IMR-90 (cell line): ENCODE measurements around the gene ACADSB.

Experiments used
- BHLHE40 ChIP-seq: fragments of 150-350 bp; IDR thresholded peaks from 2 replicates; pipeline ENCODE4 v1.6.1; 2016; ENCODE audit warnings: mild to moderate bottlenecking, low read depth, low read length
- CEBPB ChIP-seq: IDR thresholded peaks from 2 replicates; pipeline ENCODE4 v1.6.1; 2012; ENCODE audit warnings: low read depth, low read length, improper control_type of control experiment
- CHD1 ChIP-seq: IDR thresholded peaks from 2 replicates; pipeline ENCODE4 v1.6.1; 2012; ENCODE audit warnings: low read depth, low read length, improper control_type of control experiment
- CTCF ChIP-seq: conservative IDR thresholded peaks from 2 replicates; pipeline ENCODE4 v1.5.1; 2012; ENCODE audit warnings: mild to moderate bottlenecking, low read depth, low read length, improper control_type of control experiment
- ELK1 ChIP-seq: fragments of 150-350 bp; IDR thresholded peaks from 2 replicates; pipeline ENCODE4 v1.6.1; 2016; ENCODE audit warnings: low read depth, mild to moderate bottlenecking, low read length, moderate library complexity, borderline replicate concordance
- FOS ChIP-seq: fragments of 150-350 bp; IDR thresholded peaks from 2 replicates; pipeline ENCODE4 v1.6.1; 2016; ENCODE audit warnings: low read depth, low read length
- MAFK ChIP-seq: IDR thresholded peaks from 2 replicates; pipeline ENCODE4 v1.6.1; 2012; ENCODE audit warnings: low read depth, low read length, improper control_type of control experiment
- MXI1 ChIP-seq: IDR thresholded peaks from 2 replicates; pipeline ENCODE4 v1.6.1; 2012; ENCODE audit warnings: low read depth, mild to moderate bottlenecking, low read length, moderate library complexity, borderline replicate concordance
- POLR2A ChIP-seq: IDR thresholded peaks from 2 replicates; pipeline ENCODE4 v1.6.1; 2012; ENCODE audit warnings: mild to moderate bottlenecking, low read depth, low read length
- RAD21 ChIP-seq: IDR thresholded peaks from 2 replicates; pipeline ENCODE4 v1.6.1; 2012; ENCODE audit warnings: low read length, improper control_type of control experiment
- RCOR1 ChIP-seq: IDR thresholded peaks from 2 replicates; pipeline ENCODE4 v1.6.1; 2012; ENCODE audit warnings: mild to moderate bottlenecking, low read length, improper control_type of control experiment; ENCODE audit not compliant: insufficient replicate concordance
- RFX5 ChIP-seq: IDR thresholded peaks from 2 replicates; pipeline ENCODE4 v1.8.0; 2012; ENCODE audit warnings: low read depth, mild to moderate bottlenecking, low read length, moderate library complexity
- SMC3 ChIP-seq: fragments of 150-350 bp; IDR thresholded peaks from 2 replicates; pipeline ENCODE4 v1.6.1; 2016; ENCODE audit warnings: low read depth, mild to moderate bottlenecking, antibody characterized with exemption, low read length, moderate library complexity
- USF2 ChIP-seq: fragments of 150-350 bp; IDR thresholded peaks from 2 replicates; pipeline ENCODE4 v1.6.1; 2017; ENCODE audit warnings: mild to moderate bottlenecking, antibody characterized with exemption, low read length, low read depth

- no peak for TF ChIP-seq CEBPB
- no peak for TF ChIP-seq MAFK
- no peak for TF ChIP-seq POLR2A
- no peak for TF ChIP-seq CTCF
- no peak for TF ChIP-seq USF2
- no peak for TF ChIP-seq SMC3
- no peak for TF ChIP-seq FOS
- TF ChIP-seq RAD21 = no peak
- TF ChIP-seq RFX5 = no peak
- TF ChIP-seq ELK1 = no peak
- TF ChIP-seq CHD1 = no peak
- TF ChIP-seq MXI1 = no peak
- TF ChIP-seq BHLHE40 = no peak
- no peak for TF ChIP-seq RCOR1
Observed at GRCh38 chr10:122986335-122986734, 22.5 kb upstream of the ACADSB start.
